GM12878 (cell line): ENCODE results near the gene FBXL12. TPM values are rescaled to one million over a fixed set of nuclear protein-coding genes. Genes with fewer than 3 reads are reported as not detected.

Experiments used
- ATAC-seq: fragments of 200-7000 bp; cut with Tn5 transposase; 3 replicates; pipeline ENCODE4 v1.9.1; 2020; ENCODE audit warnings: mild to moderate bottlenecking, moderate library complexity
- BruUV-seq: library from RNA; stranded (reverse); fragments of 400-500 nt; replicated peaks from 2 replicates; lab custom pipeline; 2021; lab: Mats Ljungman, UMichigan
- CTCF ChIA-PET: fragments of 300-600 bp; sonication (Branson Sonifier 250); formaldehyde crosslinking; extraction: SDS; loops from one replicate; lab custom pipeline; 2021; ENCODE audit warnings: inconsistent platforms; lab: Yijun Ruan, JAX
- POLR2A ChIA-PET: fragments of 350-600 bp; formaldehyde crosslinking; extraction: SDS; loops from one replicate; lab custom pipeline; 2021; ENCODE audit warnings: inconsistent platforms; lab: Charles Lee
- RAD21 ChIA-PET: fragments of 300-600 bp; sonication (Branson Sonifier 250); formaldehyde crosslinking; loops from one replicate; lab custom pipeline; 2023; ENCODE audit warnings: antibody characterized with exemption; ENCODE audit not compliant: unreplicated experiment; lab: Charles Lee
- SMC1A ChIA-PET: fragments of 300-600 bp; sonication (Branson Sonifier 250); formaldehyde crosslinking; loops from one replicate; lab custom pipeline; 2023; ENCODE audit not compliant: unreplicated experiment, uncharacterized antibody; lab: Charles Lee
- DNase-seq: peaks from one replicate; pipeline ENCODE4 v3.0.0-alpha.2; 2011; ENCODE audit warnings: low read depth, low spot score
- FAIRE-seq: peaks from 3 replicates; lab custom pipeline; 2011; peaks lifted over from hg19 to GRCh38; lab: Jason Lieb, UNC
- H2AFZ ChIP-seq: 2 replicates; pipeline ENCODE4 v1.6.0; 2011; ENCODE audit warnings: low read depth, low read length, control low read depth; ENCODE audit not compliant: control insufficient read depth
- H3K27ac ChIP-seq: 2 replicates; pipeline ENCODE4 v1.5.1; 2011; ENCODE audit warnings: control low read depth; ENCODE audit not compliant: control insufficient read depth, insufficient read depth
- H3K27me3 ChIP-seq, 2 experiments: replicated peaks in 1 of 2; 2 replicates each; pipeline versions ENCODE4 v1.6.0 to v1.6.1; 2011; ENCODE audit warnings: low read length in 1 of 2; ENCODE audit not compliant: control insufficient read depth in 2 of 2, insufficient read depth in 2 of 2
- H3K36me3 ChIP-seq, 2 experiments: 2 replicates each; pipeline ENCODE4 v1.5.1; 2011; ENCODE audit warnings: low read length in 1 of 2; ENCODE audit not compliant: control insufficient read depth in 2 of 2, insufficient read depth in 2 of 2
- H3K4me1 ChIP-seq: 2 replicates; pipeline ENCODE4 v1.6.1; 2011; ENCODE audit warnings: mild to moderate bottlenecking, low read length, moderate library complexity, mixed read lengths; ENCODE audit not compliant: control insufficient read depth, insufficient read depth
- H3K4me2 ChIP-seq: 2 replicates; pipeline ENCODE4 v1.6.0; 2011; ENCODE audit warnings: control low read depth; ENCODE audit not compliant: control insufficient read depth, insufficient read depth
- H3K4me3 ChIP-seq: fragments of 200-600 bp; sonication (generic); 2 replicates; pipeline ENCODE4 v1.5.1; 2016
- H3K79me2 ChIP-seq: 2 replicates; pipeline ENCODE4 v1.6.0; 2011; ENCODE audit warnings: low read length; ENCODE audit not compliant: control insufficient read depth, insufficient read depth
- H3K9ac ChIP-seq: 2 replicates; pipeline ENCODE4 v1.8.0; 2011; ENCODE audit warnings: low read length, control low read depth, mixed read lengths; ENCODE audit not compliant: control insufficient read depth, insufficient read depth
- H3K9me3 ChIP-seq: replicated peaks from 3 replicates; pipeline ENCODE4 v1.5.1; 2011; ENCODE audit warnings: mild to moderate bottlenecking, low read length; ENCODE audit not compliant: control insufficient read depth, insufficient read depth
- H4K20me1 ChIP-seq: 2 replicates; pipeline ENCODE4 v1.6.0; 2011; ENCODE audit not compliant: control insufficient read depth, insufficient read depth
- BCL11A ChIP-seq: IDR thresholded peaks from 2 replicates; pipeline ENCODE4 v1.6.1; 2011; ENCODE audit warnings: low read depth, low read length
- BRCA1 ChIP-seq: IDR thresholded peaks from 2 replicates; pipeline ENCODE4 v1.6.1; 2011; ENCODE audit warnings: low read depth, low read length, improper control_type of control experiment
- EED ChIP-seq: sonication (generic); IDR thresholded peaks from 2 replicates; pipeline ENCODE4 v1.6.1; 2016; ENCODE audit warnings: antibody characterized with exemption, low read depth
- JUNB ChIP-seq: IDR thresholded peaks from 2 replicates; pipeline ENCODE4 v1.6.1; 2016; ENCODE audit warnings: antibody characterized with exemption, mild to moderate bottlenecking
- MXI1 ChIP-seq: fragments of 150-350 bp; IDR thresholded peaks from 2 replicates; pipeline ENCODE4 v1.6.1; 2011; ENCODE audit warnings: low read depth, mild to moderate bottlenecking, inconsistent platforms, low read length, improper control_type of control experiment
- MYB ChIP-seq: fragments of 150-350 bp; IDR thresholded peaks from 2 replicates; pipeline ENCODE4 v1.6.1; 2014; ENCODE audit warnings: mild to moderate bottlenecking, low read depth, low read length, borderline replicate concordance
- NKRF ChIP-seq: fragments of 450-650 bp; conservative IDR thresholded peaks from 2 replicates; pipeline ENCODE4 v1.6.1; 2017; ENCODE audit warnings: mild to moderate bottlenecking, moderate library complexity
- RAD51 ChIP-seq: fragments of 450-650 bp; IDR thresholded peaks from 2 replicates; pipeline ENCODE4 v1.6.1; 2016; ENCODE audit warnings: moderate library complexity, mild to moderate bottlenecking, inconsistent platforms
- RCOR1 ChIP-seq: conservative IDR thresholded peaks from 2 replicates; pipeline ENCODE4 v1.6.1; 2012; ENCODE audit warnings: low read depth, low read length, improper control_type of control experiment
- RUNX3 ChIP-seq: IDR thresholded peaks from 2 replicates; pipeline ENCODE4 v1.6.1; 2012; ENCODE audit warnings: low read length, inconsistent platforms
- SMAD5 ChIP-seq: IDR thresholded peaks from 2 replicates; pipeline ENCODE4 v1.6.1; 2016; ENCODE audit warnings: antibody characterized with exemption, low read depth
- SREBF2 ChIP-seq: IDR thresholded peaks from 2 replicates; pipeline ENCODE4 v1.6.1; 2012; ENCODE audit warnings: mild to moderate bottlenecking, low read length
- STAT3 ChIP-seq: IDR thresholded peaks from 2 replicates; pipeline ENCODE4 v1.6.1; 2011; ENCODE audit warnings: low read depth, low read length, improper control_type of control experiment
- TARDBP ChIP-seq: IDR thresholded peaks from 2 replicates; pipeline ENCODE4 v1.6.1; 2016; ENCODE audit warnings: borderline replicate concordance
- TCF7 ChIP-seq: IDR thresholded peaks from 2 replicates; pipeline ENCODE4 v1.6.1; 2014; ENCODE audit warnings: antibody characterized with exemption, borderline replicate concordance
- WRNIP1 ChIP-seq: IDR thresholded peaks from 2 replicates; pipeline ENCODE4 v1.6.1; 2011; ENCODE audit warnings: low read depth, low read length, improper control_type of control experiment, borderline replicate concordance
- ZBTB33 ChIP-seq: fragments of 450-650 bp; IDR thresholded peaks from 2 replicates; pipeline ENCODE4 v1.6.1; 2017; ENCODE audit warnings: mild to moderate bottlenecking
- ZNF217 ChIP-seq: fragments of 450-650 bp; IDR thresholded peaks from 2 replicates; pipeline ENCODE4 v1.6.1; 2017; ENCODE audit warnings: antibody characterized with exemption, mild to moderate bottlenecking
- WGBS: methylation state at CpG from one replicate; pipeline ENCODE4 v1.1.6; 2016; ENCODE audit warnings: low lambda C conversion rate; ENCODE audit not compliant: insufficient replicate concordance, insufficient coverage; ENCODE audit errors: missing lambda C conversion rate; 5-methylcytosine and 5-hydroxymethylcytosine counted together
- in situ Hi-C: fragments of 300-500 bp; cut with MboI; formaldehyde crosslinking; loops from 9 replicates; pipeline ENCODE4 v1.14.3; 2018; ENCODE audit warnings: mixed read lengths
- intact Hi-C: fragments of 100-400 bp; cut with micrococcal nuclease; formaldehyde crosslinking; loops from one replicate; pipeline ENCODE4 v1.14.2; 2022; ENCODE audit not compliant: unreplicated experiment
- polyA plus RNA-seq, 11 experiments: library from polyadenylated mRNA; depleted of rRNA in 4 of 11; unstranded in 6 of 11; stranded (reverse) in 5 of 11; fragments of >200 nt; fragmentation: Nextera tagmentation in 4 of 11; fragmentation: Illumina TruSeq in 1 of 11; extraction: Ambion mirVana in 4 of 11; extraction: Trizol in 1 of 11; gene quantifications; 1 replicate in 1 of 11; 2 replicates in 10 of 11; pipeline versions ENCODE4 v1.2.1 to v1.2.3, GENCODE V29; 2011 to 2016; ENCODE audit warnings: inconsistent platforms in 2 of 11, missing spikeins in 2 of 11, low read depth in 1 of 11
- total RNA-seq, 4 experiments: library from RNA; depleted of rRNA in 3 of 4; stranded (reverse); fragments of >200 nt in 3 of 4; fragmentation: Illumina TruSeq in 1 of 4; extraction: Trizol in 1 of 4; gene quantifications; 2 replicates each; pipeline versions ENCODE4 v1.2.1 to v1.2.3, GENCODE V29; 2013 to 2021
- TF ChIP-seq, protein P1 (sequence below): IDR thresholded peaks from 2 replicates; pipeline ENCODE4 v1.6.1; 2011; ENCODE audit warnings: low read depth, low read length, improper control_type of control experiment, borderline replicate concordance

Gene FBXL12
- total and polyA plus RNA-seq, 10 of the 15 experiments (the other 5 are each of a cell fraction or from before 2014, with no cell fraction given) = 1.4 to 40.0 (median 23.2) TPM

DNA sequence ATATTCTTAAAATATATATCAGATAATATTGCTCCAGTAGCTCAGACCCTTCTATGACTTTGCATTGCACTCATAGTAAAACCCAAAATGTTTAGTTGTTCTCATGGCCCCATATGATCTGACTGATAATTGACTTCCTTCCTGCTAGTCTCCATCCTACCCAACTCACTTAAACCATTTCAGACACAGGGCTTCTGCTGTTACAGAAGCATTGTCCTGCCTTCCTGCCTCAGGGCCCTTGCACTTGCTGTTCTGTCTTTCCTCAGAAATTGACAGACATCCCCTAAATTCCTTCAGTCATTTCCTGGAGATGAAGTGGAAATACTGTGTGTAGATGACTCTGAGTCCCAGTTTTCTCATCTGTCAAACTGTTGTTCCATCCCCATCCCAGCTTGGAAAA, 19.7 kb downstream of the FBXL12 start (continued):
- no peak for TF ChIP-seq NKRF
- no peak for TF ChIP-seq TARDBP
- TF ChIP-seq BRCA1 = no peak
- TF ChIP-seq RAD51 = no peak
- TF ChIP-seq MYB = no peak
- TF ChIP-seq SMAD5 = no peak
- no peak for TF ChIP-seq SREBF2

DNA sequence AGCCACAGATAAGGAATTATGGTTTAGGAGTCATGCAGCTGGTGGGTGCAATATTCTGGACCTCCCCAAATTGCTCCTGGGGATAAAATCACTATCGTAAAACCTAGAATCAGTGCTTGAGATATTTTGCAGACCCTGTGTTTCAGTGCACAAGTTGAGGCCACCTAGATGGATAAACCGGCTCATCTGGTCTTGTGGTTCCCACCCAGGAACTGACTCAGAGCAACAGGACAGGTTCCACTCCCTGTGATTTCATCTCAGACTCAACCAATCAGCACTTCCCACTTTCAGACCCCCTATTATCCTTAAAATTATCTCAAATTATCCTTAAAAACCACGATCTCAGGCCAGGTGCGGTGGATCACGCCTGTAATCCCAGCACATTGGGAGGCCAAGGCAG, 21.0 kb downstream of the FBXL12 start:
- Histone ChIP-seq H4K20me1 (no peaks in the 10 kb centered on the region), H3K36me3 (no peaks in the 10 kb centered on the region), H3K4me2 (no peak overlapping the region), H3K9ac (no peak overlapping the region), H3K27ac (no peak overlapping the region), H3K79me2 (no peaks in the 10 kb centered on the region), H3K4me1 (no peaks in the 10 kb centered on the region), H3K27me3 (no peaks in the 10 kb centered on the region), H3K4me3 (no peak overlapping the region), H2AFZ (no peak overlapping the region), H3K9me3 (no peaks in the 10 kb centered on the region; the same call in 2 of the 3 replicates)
- ChIA-PET SMC1A (interaction anchor here (0.7 kb wide), 1 partner anchor 25 kb away, joined by 3 read pairs; no protein-coding TSS in a partner anchor), POLR2A (no interaction called here), RAD21 (no interaction called here), CTCF (interaction anchor here (1.5 to 1.6 kb wide), 2 partner anchors 172 to 176 kb away, joined by 7 to 13 read pairs; no protein-coding TSS in a partner anchor)
- no peak for FAIRE-seq
- 65% methylated on average over 5 of the region's 5 CpGs for WGBS
- no peak for ATAC-seq
- in situ Hi-C loops (loop anchor here (5.0 to 10.0 kb wide), 4 partner anchors 211 to 661 kb away; partner anchors contain the start of gene ZNF559), intact Hi-C loops (loop anchor here (2.0 to 10.0 kb wide), 2 partner anchors 661 to 1143 kb away; no protein-coding TSS in a partner anchor)
- BruUV-seq = no TSS peak
- DNase-seq = no peak
- no peak for TF ChIP-seq JUNB
- no peak for TF ChIP-seq RCOR1
- TF ChIP-seq MXI1 = no peak
- TF ChIP-seq TCF7 = no peak
- no peak for TF ChIP-seq MYB
- TF ChIP-seq NKRF = no peak
- no peak for TF ChIP-seq WRNIP1
- TF ChIP-seq RUNX3 = no peak
- no peak for TF ChIP-seq EED
- no peak for TF ChIP-seq BCL11A
- TF ChIP-seq STAT3 = no peak
- TF ChIP-seq ZNF217 = no peak
- TF ChIP-seq ZBTB33 = no peak
- TF ChIP-seq, protein P1, sequence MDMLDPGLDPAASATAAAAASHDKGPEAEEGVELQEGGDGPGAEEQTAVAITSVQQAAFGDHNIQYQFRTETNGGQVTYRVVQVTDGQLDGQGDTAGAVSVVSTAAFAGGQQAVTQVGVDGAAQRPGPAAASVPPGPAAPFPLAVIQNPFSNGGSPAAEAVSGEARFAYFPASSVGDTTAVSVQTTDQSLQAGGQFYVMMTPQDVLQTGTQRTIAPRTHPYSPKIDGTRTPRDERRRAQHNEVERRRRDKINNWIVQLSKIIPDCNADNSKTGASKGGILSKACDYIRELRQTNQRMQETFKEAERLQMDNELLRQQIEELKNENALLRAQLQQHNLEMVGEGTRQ = no peak
